GM12891 (cell line): ENCODE data around the gene CACNG4.

Experiments
- POLR2A ChIP-seq: IDR thresholded peaks from 2 replicates; pipeline ENCODE4 v1.6.1; 2011; ENCODE audit warnings: low read depth, low read length, control low read depth
- POLR2AphosphoS5 ChIP-seq: IDR thresholded peaks from 2 replicates; pipeline ENCODE4 v1.6.1; 2011; ENCODE audit warnings: low read depth, low read length, control low read depth
- TAF1 ChIP-seq: IDR thresholded peaks from 2 replicates; pipeline ENCODE4 v1.6.1; 2011; ENCODE audit warnings: low read depth, low read length, control low read depth

- no peak for TF ChIP-seq TAF1
- TF ChIP-seq POLR2AphosphoS5 = no peak
- no peak for TF ChIP-seq POLR2A
Measured at GRCh38 chr17:67072885-67073284, 108.4 kb downstream of the CACNG4 start.
